Measurements from ENCODE around the gene MPI. TPM values are rescaled to one million over a fixed set of nuclear protein-coding genes. Genes with fewer than 3 reads are reported as not detected.

The MPI gene
- total and polyA plus RNA-seq, 2 donors (not counting 1 experiment from before 2014, with no cell fraction given): 50.7 to 65.0 TPM

DNA sequence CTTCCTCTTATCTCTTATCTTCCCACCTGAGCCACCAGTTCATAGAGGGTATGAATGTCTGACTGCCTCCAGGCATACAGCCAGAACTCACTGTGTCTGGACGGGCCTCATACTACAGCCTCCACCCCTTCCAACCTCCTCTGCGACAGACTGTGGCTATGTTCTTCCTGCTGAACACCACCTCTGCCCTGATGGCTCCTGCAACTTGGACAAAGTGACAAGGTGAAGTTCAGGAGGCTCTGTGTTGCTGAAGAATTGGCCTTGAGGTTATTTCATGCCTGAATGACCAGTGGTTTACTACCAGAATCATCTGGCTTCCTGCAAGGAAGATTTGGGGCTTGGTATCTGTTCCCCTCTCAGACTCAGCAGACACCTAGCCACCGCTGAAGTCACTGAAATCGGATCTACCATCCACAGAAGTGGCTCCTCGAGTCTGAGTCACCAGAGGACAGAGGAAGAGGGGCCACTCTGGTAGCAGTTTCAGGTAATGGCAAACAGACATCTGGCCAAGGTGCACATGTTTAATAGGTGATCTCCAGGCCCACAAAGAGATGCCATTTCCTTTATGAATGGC is 32.7 kb upstream of the MPI start:
- DNase-seq (ENCODE audit: low read depth in 2 of 2): no peak
- Histone ChIP-seq H3K9me3 (ENCODE audit: control insufficient read depth, insufficient read depth, low read depth, low read length) (no peaks in the 10 kb centered on the region), H3K79me2 (ENCODE audit: control insufficient read depth, insufficient read depth, low read length) (no peaks in the 10 kb centered on the region), H2AFZ (ENCODE audit: low read length) (no peak overlapping the region), H4K20me1 (ENCODE audit: control insufficient read depth, extremely low read depth, insufficient read depth, low read length) (no peaks in the 10 kb centered on the region), H3K27me3 (ENCODE audit: control insufficient read depth, insufficient read depth, low read length) (no peaks in the 10 kb centered on the region), H3K27ac (ENCODE audit: insufficient read depth, low read length) (no peak overlapping the region), H3K4me2 (ENCODE audit: extremely low read depth, insufficient read depth, low read length) (no peak overlapping the region), H3K36me3 (ENCODE audit: control insufficient read depth, insufficient read depth, low read length) (peaks cover 3% of the 10 kb centered on the region), H3K4me1 (ENCODE audit: control insufficient read depth, extremely low read depth, insufficient read depth, low read length) (no peaks in the 10 kb centered on the region), H3K9ac (ENCODE audit: insufficient read depth, low read length) (no peak overlapping the region), H3K4me3 (replicated peaks in 1 of 4; ENCODE audit: control extremely low read depth in 1 of 4, insufficient read depth in 1 of 4, low read depth in 3 of 4, low read length in 4 of 4) (no peak overlapping the region)
- no peak for TF ChIP-seq EZH2 (IDR thresholded peaks at IDR 0.05; ENCODE audit: low read length, missing control alignments)
- TF ChIP-seq, protein P1, sequence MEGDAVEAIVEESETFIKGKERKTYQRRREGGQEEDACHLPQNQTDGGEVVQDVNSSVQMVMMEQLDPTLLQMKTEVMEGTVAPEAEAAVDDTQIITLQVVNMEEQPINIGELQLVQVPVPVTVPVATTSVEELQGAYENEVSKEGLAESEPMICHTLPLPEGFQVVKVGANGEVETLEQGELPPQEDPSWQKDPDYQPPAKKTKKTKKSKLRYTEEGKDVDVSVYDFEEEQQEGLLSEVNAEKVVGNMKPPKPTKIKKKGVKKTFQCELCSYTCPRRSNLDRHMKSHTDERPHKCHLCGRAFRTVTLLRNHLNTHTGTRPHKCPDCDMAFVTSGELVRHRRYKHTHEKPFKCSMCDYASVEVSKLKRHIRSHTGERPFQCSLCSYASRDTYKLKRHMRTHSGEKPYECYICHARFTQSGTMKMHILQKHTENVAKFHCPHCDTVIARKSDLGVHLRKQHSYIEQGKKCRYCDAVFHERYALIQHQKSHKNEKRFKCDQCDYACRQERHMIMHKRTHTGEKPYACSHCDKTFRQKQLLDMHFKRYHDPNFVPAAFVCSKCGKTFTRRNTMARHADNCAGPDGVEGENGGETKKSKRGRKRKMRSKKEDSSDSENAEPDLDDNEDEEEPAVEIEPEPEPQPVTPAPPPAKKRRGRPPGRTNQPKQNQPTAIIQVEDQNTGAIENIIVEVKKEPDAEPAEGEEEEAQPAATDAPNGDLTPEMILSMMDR (conservative IDR thresholded peaks at IDR 0.05 in 1 of 2, IDR thresholded peaks at IDR 0.05 in 1 of 2; ENCODE audit: low read depth in 1 of 2, low read length in 2 of 2): no peak

DNA sequence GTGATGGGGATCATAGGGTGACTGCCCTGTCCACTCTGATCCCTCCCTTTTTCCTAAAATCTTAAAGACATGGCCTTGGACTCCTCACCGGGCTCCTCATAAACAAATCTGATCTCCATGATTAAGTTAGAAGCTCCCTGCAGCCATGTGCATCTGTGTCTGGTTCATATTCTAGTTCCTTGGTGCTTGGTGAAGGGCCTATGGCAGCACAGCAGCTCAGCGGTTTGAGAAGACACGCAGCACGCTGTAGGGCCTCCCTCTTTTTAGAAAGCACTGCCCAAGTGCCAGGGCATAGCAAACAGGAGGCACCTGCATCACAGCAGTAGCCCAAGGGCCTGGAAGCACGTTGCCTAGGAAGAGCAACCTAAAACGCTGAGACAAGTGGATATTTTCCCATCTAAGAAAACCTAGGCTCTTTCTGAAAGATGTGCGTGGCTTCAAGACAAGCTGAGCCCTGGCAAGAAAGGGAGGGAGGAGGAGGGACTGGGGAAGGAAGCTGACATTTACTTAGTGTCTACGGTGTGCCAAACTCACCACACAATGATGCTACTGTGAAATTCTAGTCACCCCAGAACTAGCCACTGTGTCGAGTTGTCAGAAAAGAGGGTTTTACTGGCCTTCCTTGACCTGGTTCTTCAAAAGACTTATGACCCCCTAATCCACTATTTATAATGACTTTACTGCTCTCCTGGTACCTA is 32.0 kb upstream of the MPI start:
- Histone ChIP-seq H3K9me3 (ENCODE audit: control insufficient read depth, insufficient read depth, low read depth, low read length) (no peaks in the 10 kb centered on the region), H3K4me2 (ENCODE audit: extremely low read depth, insufficient read depth, low read length) (no peak overlapping the region), H3K36me3 (ENCODE audit: control insufficient read depth, insufficient read depth, low read length) (no peaks in the 10 kb centered on the region), H2AFZ (ENCODE audit: low read length) (no peak overlapping the region), H4K20me1 (ENCODE audit: control insufficient read depth, extremely low read depth, insufficient read depth, low read length) (no peaks in the 10 kb centered on the region), H3K9ac (ENCODE audit: insufficient read depth, low read length) (no peak overlapping the region), H3K4me3 (replicated peaks in 1 of 4; ENCODE audit: control extremely low read depth in 1 of 4, insufficient read depth in 1 of 4, low read depth in 3 of 4, low read length in 4 of 4) (no peak overlapping the region), H3K79me2 (ENCODE audit: control insufficient read depth, insufficient read depth, low read length) (no peaks in the 10 kb centered on the region), H3K27me3 (ENCODE audit: control insufficient read depth, insufficient read depth, low read length) (no peaks in the 10 kb centered on the region), H3K4me1 (ENCODE audit: control insufficient read depth, extremely low read depth, insufficient read depth, low read length) (no peaks in the 10 kb centered on the region), H3K27ac (ENCODE audit: insufficient read depth, low read length) (no peak overlapping the region)
- TF ChIP-seq, protein P1 (conservative IDR thresholded peaks at IDR 0.05 in 1 of 2, IDR thresholded peaks at IDR 0.05 in 1 of 2; ENCODE audit: low read depth in 1 of 2, low read length in 2 of 2): no peak
- no peak for TF ChIP-seq EZH2 (IDR thresholded peaks at IDR 0.05; ENCODE audit: low read length, missing control alignments)
- DNase-seq (ENCODE audit: low read depth in 2 of 2): no peak

DNA sequence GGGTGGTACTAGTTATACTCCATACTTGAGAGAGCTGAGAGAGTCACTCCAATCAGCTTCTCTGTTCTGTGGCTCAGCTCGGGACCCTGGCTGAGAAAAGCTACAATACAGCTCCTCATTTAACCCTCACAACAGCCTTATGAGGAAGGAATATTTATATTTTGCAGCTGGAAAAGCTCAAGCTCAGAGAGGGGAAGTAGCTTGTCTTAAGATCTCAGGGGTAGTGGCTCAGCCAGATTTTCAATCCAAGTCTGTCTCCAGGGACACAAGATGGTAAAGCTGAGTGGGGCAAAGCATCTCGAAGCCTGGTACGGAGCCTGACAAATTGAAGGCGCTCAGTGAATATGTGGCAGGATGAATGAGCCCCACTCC is 31.5 kb upstream of the MPI start:
- Histone ChIP-seq H3K36me3 (ENCODE audit: control insufficient read depth, insufficient read depth, low read length) (no peaks in the 10 kb centered on the region), H3K4me1 (ENCODE audit: control insufficient read depth, extremely low read depth, insufficient read depth, low read length) (no peaks in the 10 kb centered on the region), H3K9me3 (ENCODE audit: control insufficient read depth, insufficient read depth, low read depth, low read length) (no peaks in the 10 kb centered on the region), H2AFZ (ENCODE audit: low read length) (no peak overlapping the region), H3K27ac (ENCODE audit: insufficient read depth, low read length) (no peak overlapping the region), H3K27me3 (ENCODE audit: control insufficient read depth, insufficient read depth, low read length) (no peaks in the 10 kb centered on the region), H3K4me2 (ENCODE audit: extremely low read depth, insufficient read depth, low read length) (no peak overlapping the region), H3K79me2 (ENCODE audit: control insufficient read depth, insufficient read depth, low read length) (no peaks in the 10 kb centered on the region), H3K9ac (ENCODE audit: insufficient read depth, low read length) (no peak overlapping the region), H4K20me1 (ENCODE audit: control insufficient read depth, extremely low read depth, insufficient read depth, low read length) (no peaks in the 10 kb centered on the region), H3K4me3 (replicated peaks in 1 of 4; ENCODE audit: control extremely low read depth in 1 of 4, insufficient read depth in 1 of 4, low read depth in 3 of 4, low read length in 4 of 4) (no peak overlapping the region)
- no peak for DNase-seq (ENCODE audit: low read depth in 2 of 2)
- TF ChIP-seq, protein P1 (conservative IDR thresholded peaks at IDR 0.05 in 1 of 2, IDR thresholded peaks at IDR 0.05 in 1 of 2; ENCODE audit: low read depth in 1 of 2, low read length in 2 of 2): no peak
